ENCODE data around the gene NLGN4X. TPM values are rescaled to one million over a fixed set of nuclear protein-coding genes. Genes with fewer than 3 reads are reported as not detected.
A peak's percentile ranks its signal among the peaks of the same experiment; 100 is the strongest.

NLGN4X gene
- total RNA-seq, 1 donor, result 0.86 TPM

- DNase-seq (ENCODE audit: low read depth), result no peak
- no peak overlapping the region for H3K4me3 ChIP-seq (ENCODE audit: low read depth, low read length)
- TF ChIP-seq, protein P1, sequence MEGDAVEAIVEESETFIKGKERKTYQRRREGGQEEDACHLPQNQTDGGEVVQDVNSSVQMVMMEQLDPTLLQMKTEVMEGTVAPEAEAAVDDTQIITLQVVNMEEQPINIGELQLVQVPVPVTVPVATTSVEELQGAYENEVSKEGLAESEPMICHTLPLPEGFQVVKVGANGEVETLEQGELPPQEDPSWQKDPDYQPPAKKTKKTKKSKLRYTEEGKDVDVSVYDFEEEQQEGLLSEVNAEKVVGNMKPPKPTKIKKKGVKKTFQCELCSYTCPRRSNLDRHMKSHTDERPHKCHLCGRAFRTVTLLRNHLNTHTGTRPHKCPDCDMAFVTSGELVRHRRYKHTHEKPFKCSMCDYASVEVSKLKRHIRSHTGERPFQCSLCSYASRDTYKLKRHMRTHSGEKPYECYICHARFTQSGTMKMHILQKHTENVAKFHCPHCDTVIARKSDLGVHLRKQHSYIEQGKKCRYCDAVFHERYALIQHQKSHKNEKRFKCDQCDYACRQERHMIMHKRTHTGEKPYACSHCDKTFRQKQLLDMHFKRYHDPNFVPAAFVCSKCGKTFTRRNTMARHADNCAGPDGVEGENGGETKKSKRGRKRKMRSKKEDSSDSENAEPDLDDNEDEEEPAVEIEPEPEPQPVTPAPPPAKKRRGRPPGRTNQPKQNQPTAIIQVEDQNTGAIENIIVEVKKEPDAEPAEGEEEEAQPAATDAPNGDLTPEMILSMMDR (IDR thresholded peaks at IDR 0.05; ENCODE audit: insufficient read depth, low read depth, low read length), result no peak
Observed at GRCh38 chrX:6169407-6169806, 59.3 kb downstream of the NLGN4X start.

GRCh38 chrX:6163721-6164120 lies 64.9 kb downstream of the NLGN4X start:
- TF ChIP-seq, protein P1 (IDR thresholded peaks at IDR 0.05; ENCODE audit: insufficient read depth, low read depth, low read length), result no peak
- DNase-seq (ENCODE audit: low read depth), result peak; percentile 11
- no peak overlapping the region for H3K4me3 ChIP-seq (ENCODE audit: low read depth, low read length)

DNA sequence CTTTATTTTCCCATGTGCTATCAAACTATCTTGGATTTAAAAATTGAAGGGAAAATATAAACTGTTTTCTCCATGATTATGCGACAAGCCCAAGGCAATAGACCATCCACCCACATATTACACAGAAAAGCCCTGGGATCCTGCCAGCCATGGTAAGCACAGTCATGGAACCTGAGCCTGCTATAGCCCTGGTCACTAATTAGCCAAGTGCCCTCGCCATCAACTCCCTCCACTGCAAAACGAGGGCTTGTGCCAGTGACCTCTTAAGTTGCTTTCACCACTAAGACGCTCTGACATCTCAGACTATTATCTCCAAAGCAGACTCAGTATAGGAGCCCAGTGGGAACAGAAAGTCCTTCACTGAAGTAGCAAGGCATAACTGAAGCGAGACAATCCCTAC lies 69.2 kb downstream of the NLGN4X start:
- DNase-seq (ENCODE audit: low read depth), result no peak
- TF ChIP-seq, protein P1 (IDR thresholded peaks at IDR 0.05; ENCODE audit: insufficient read depth, low read depth, low read length), result no peak
- no peak overlapping the region for H3K4me3 ChIP-seq (ENCODE audit: low read depth, low read length)

DNA sequence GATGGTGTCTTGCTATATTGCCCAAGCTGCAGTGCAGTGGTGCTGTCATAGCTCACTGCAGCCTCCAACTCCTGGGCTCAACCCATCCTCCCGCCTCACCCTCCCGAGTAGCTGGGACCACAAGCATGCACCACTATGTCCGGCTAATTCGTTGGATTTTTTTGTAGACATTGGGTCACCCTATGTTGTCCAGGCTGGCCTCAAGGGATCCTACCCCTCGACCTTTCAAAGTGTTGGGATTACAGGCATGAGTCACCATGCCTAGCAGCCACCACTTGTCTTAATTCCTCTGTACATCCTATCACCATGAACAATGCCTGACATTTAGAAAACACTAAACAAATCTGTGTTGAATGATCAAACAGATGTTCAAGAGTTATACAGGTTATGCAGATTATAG lies 76.7 kb downstream of the NLGN4X start:
- TF ChIP-seq, protein P1 (IDR thresholded peaks at IDR 0.05; ENCODE audit: insufficient read depth, low read depth, low read length), result no peak
- H3K4me3 ChIP-seq (ENCODE audit: low read depth, low read length), result no peak overlapping the region
- DNase-seq (ENCODE audit: low read depth), result no peak

GRCh38 chrX:6149060-6149872 lies 79.4 kb downstream of the NLGN4X start:
- TF ChIP-seq, protein P1 (IDR thresholded peaks at IDR 0.05; ENCODE audit: insufficient read depth, low read depth, low read length), result no peak
- DNase-seq (ENCODE audit: low read depth), result no peak
- H3K4me3 ChIP-seq (ENCODE audit: low read depth, low read length), result no peak overlapping the region

DNA sequence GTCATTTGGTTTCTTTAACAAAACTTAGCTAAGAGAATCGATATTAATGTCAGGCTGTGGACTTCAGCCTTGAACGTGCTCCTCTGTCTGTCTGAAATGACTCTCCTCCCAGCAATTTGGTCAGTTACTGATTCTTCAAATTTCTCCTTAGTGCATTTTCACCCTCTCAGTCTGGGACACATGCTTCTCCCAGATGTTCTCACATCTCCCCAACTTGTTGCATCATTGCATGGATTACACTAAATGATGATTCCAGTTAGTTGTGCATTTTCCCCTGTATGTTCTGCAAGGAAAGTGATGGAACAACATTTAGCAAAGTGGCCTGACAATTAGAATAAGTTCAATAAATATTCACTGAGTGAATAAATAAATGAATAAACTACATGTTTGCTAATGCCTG lies 94.4 kb downstream of the NLGN4X start:
- DNase-seq (ENCODE audit: low read depth), result peak; percentile 2
- TF ChIP-seq, protein P1 (IDR thresholded peaks at IDR 0.05; ENCODE audit: insufficient read depth, low read depth, low read length), result no peak

GRCh38 chrX:6132970-6133369 lies 95.7 kb downstream of the NLGN4X start:
- TF ChIP-seq, protein P1 (IDR thresholded peaks at IDR 0.05; ENCODE audit: insufficient read depth, low read depth, low read length), result no peak
- no peak overlapping the region for H3K4me3 ChIP-seq (ENCODE audit: low read depth, low read length)
- no peak for DNase-seq (ENCODE audit: low read depth)

More for the DNA sequence above, 94.4 kb downstream of the NLGN4X start:
- no peak overlapping the region for H3K4me3 ChIP-seq (ENCODE audit: low read depth, low read length)

Data from fibroblast of villous mesenchyme (primary cell).